ENCODE data around the gene NUTF2.

DNA sequence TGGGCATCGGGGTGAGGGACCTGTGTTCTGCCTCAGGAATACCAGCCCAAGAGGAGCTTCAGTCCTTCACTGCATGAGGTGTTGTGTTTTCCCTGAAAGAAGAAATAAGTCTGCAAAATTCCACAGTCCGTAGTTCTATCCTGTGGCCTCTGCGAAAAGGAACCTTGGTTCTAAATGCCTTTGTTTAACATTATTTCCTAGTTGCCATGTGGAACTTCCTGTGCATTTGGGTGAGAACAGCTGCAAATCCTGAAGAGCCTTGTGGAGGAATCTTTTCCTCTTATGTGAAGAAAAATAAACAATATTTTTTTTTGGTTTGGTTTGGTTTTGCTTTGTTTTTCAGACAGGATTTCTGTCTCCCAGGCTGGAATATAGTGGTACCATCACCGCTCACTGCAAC lies 56.1 kb downstream of the NUTF2 start:
- TF ChIP-seq CTCF (IDR thresholded peaks at IDR 0.05) (no peak), POLR2A (IDR thresholded peaks at IDR 0.05) (no peak)

All from thyroid gland (tissue), 4 donors.